HG03575 (cell line): Measurements from ENCODE around the gene DOCK8.
"Not testable (repeated sequence)": the region's sequence is repeated elsewhere in the genome, so short reads cannot be mapped to it uniquely, and the experiment has no call there.

ENCODE experiments used
- ATAC-seq: cut with Tn5 transposase; IDR thresholded peaks from one replicate; pipeline ENCODE4 v1.9.1; 2021; ENCODE audit not compliant: unreplicated experiment, insufficient number of reproducible peaks, low FRiP score; ENCODE audit errors: extremely low read depth

DOCK8 gene

GRCh38 chr9:223152-223551 lies 8.5 kb downstream of the DOCK8 start:
- no peak for ATAC-seq

- ATAC-seq, result no peak
Observed at GRCh38 chr9:224026-224425, 9.4 kb downstream of the DOCK8 start.

DNA sequence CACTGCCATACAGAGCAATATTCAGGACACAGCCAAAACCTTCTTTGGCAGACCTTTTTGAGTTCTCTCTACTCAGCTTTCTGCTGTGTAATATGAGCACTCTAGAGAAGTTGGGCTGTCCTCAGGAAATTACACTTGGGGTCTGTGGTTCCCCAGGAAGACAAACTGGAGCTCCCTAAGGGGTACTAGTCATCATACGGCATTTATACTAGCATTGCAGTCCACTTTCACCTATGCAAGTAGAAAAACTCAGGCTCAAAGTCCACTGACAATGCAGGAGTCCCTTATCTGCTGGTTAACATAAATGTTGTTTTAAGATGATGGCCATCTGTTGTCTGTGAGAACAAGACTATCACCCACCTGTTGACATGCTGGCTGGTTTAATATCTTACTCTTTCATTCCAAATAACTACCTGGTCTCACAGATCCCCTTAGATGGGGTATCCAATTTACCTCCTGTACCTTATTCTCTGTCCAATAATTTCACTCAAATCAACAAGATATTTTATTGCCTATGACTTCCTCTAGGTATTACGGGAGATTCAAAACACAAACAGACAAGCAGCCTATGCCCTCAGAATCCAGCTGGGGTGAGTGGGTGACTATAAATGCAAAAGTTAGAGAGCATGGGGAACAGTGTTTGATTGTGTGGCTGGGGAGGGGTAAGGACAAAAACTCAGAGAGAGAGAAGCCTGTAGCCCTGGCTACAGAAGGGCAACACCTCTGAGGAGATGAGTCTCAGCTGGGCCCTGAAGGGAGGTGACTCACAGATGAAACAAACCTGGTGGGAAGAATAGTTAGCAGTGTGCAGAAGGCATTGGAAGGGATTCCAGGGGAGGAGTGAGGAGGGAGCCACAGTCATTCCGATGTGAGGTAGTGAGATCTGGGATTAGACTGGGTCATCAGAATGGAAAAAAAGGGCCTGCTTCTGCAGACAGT lies 10.2 kb downstream of the DOCK8 start:
- no peak for ATAC-seq

DNA sequence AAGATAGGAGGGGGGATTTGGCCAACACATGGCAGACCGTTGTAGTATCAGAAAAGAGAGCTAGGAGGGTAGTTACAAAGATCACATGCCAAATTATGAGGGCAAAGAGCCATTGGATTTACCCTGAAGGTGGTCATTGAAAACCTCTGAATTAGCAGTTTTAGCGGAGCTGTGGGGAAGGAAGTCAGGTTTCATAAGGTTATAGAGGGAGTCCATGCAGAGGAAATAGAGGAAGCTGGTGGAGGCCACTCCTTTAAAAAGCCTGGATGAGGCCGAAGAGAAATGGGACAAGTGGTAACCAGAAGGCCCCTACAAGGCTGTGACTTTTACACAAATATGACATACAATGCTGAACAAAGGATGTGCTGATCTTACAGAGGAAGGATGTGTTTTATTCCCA lies 13.2 kb downstream of the DOCK8 start:
- ATAC-seq, result no peak

- no peak for ATAC-seq
Observed at GRCh38 chr9:228929-229695, 14.4 kb downstream of the DOCK8 start.

GRCh38 chr9:231625-232024 lies 17.0 kb downstream of the DOCK8 start:
- not testable (repeated sequence) for ATAC-seq

- ATAC-seq, result not testable (repeated sequence)
Observed at GRCh38 chr9:233708-234107, 19.0 kb downstream of the DOCK8 start.

GRCh38 chr9:237141-237857 lies 22.6 kb downstream of the DOCK8 start:
- ATAC-seq, result no peak

GRCh38 chr9:237858-238345 lies 23.2 kb downstream of the DOCK8 start:
- ATAC-seq, result no peak

DNA sequence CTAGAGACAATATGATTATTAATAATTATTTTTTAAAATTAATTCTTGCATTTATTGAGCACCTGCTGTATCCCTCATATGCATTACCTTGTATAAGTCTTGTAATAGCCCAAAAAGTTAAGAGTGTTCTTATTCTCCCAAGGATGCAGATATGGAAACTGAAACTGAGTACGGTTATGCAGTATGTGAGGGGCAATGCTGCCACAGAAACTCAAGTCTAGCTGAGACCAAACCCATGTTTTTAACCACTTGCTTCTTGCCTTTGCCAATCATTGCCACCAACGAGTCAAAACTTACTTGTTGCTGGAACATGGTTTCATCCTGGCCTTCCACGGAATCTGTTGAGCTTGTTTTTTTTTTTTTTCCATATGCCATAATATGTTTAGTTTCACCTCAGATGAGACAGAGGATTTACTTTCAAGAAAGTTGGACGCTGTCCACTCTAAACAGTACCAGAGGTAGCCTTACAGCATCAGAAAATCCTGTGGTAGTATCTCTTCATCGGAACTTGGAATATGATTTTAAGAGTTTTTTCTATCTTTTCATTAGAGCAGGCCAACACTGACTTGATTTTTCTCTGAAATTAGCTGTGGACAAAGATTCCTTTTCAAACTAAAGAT lies 27.9 kb downstream of the DOCK8 start:
- ATAC-seq, result no peak

DNA sequence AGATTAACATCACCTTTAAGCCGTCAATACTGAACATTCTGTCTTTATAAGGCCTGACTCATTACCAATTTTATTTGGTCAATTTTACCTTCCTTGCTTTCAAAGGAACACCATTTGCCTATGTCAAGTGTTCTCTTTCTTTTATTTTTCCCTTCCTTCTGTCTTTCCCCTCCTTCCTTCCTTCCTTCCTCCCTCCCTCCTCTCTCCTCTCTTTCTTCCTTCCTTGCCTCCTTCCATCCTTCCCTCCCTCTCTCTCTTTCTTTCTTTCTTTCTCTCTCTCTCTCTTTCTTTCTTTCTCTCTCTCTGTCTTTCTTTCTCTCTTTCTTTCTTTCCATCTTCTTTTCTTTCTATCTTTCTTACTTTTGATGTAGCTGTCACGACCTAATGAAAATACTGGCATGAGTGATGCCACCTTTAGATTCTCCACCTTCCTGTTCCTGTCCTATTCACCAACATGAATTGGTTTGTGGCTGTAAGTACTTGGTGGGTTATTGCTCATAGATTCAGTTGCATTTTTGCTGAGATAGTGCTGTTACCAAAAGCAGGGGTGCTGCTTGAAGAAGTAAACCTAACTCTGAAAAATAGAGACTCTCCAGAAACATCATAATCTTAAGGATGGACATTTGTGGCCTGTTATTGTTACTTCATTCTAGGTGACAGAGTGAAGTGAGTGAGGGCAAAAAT lies 33.8 kb downstream of the DOCK8 start:
- ATAC-seq, result no peak

GRCh38 chr9:249025-249424 lies 34.4 kb downstream of the DOCK8 start:
- no peak for ATAC-seq

DNA sequence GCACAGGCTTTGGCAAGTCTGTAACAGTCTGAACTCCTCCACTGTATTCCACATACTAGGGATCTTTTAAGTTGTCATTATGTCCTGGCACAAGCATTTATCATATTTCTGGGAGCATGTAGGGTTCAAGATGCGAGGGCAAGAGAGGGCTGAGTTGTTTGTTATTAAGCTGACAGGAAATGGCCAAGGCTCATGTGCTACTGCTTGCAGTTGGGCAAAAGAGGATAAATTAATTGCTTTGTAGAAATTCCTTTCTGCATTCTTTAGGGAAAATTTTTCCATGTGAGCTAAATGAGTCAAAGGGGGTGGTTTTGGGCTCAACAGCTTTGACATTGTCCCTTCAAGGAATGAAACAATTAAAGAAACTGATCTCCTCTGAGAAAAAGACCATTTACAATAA lies 35.4 kb downstream of the DOCK8 start:
- no peak for ATAC-seq

DNA sequence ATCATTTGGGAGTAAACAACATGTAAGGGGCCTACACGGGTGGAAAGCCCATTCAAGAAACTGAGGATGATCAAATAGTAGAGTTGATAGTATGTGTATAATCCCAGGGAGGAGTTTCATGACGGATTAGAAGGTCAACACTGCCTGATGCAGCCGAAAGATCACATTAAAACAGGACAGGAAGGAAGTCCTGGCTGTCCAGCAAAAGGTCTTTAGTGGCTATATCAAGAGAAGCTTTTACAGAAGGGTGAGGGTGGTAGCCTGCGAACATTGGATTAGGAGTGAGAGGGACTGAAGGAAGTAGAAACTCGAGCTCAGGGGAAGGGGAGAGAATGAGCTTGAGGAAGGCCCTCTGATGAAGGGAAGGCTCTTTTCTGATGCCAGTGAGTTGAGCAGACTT lies 36.0 kb downstream of the DOCK8 start:
- no peak for ATAC-seq

DNA sequence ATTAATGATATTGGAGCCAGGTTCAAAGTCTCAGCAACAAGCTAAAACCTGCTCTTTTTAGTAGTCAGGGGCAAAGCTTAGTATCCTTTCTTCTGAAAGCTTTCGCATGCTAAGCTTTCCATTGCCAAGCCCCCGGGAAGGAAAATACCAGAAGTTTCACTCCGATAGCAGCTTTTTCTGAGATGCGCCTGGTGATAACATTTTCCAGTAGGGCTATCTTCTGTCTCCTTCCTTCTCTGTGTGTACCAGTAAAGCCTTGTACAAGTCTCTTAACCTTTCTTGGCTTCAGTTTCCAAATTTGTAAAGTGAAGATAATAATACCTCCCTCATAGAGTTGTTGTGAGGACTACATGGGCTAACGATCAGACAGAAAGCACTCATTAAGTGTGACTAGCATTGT lies 36.7 kb downstream of the DOCK8 start:
- ATAC-seq, result no peak

GRCh38 chr9:253539-253938 lies 38.9 kb downstream of the DOCK8 start:
- ATAC-seq, result no peak

GRCh38 chr9:254516-254915 lies 39.9 kb downstream of the DOCK8 start:
- no peak for ATAC-seq

- no peak for ATAC-seq
Observed at GRCh38 chr9:257957-258356, 43.3 kb downstream of the DOCK8 start.
